Dendritic cell treated with granulocyte-macrophage colony-stimulating factor and Interleukin-4, amounts not matched to agents 40 ng/mL and 50 ng/mL, for 4 days (primary cell): ENCODE data around the gene AVPI1.

Experiments used
- H3K27ac Mint-ChIP-seq: one replicate; pipeline ENCODE4 v1.8.0; 2022; ENCODE audit warnings: mild to moderate bottlenecking, mixed read lengths
- H3K27me3 Mint-ChIP-seq: one replicate; pipeline ENCODE4 v1.8.0; 2022; ENCODE audit warnings: mild to moderate bottlenecking, mixed read lengths
- H3K36me3 Mint-ChIP-seq: one replicate; pipeline ENCODE4 v1.8.0; 2022; ENCODE audit warnings: low read depth, mixed read lengths
- H3K4me1 Mint-ChIP-seq: one replicate; pipeline ENCODE4 v1.8.0; 2022; ENCODE audit warnings: low read depth, mixed read lengths
- H3K4me3 Mint-ChIP-seq: one replicate; pipeline ENCODE4 v1.8.0; 2022; ENCODE audit warnings: mild to moderate bottlenecking, moderate library complexity, mixed read lengths
- H3K9me3 Mint-ChIP-seq: one replicate; pipeline ENCODE4 v1.8.0; 2022; ENCODE audit warnings: mixed read lengths
- intact Hi-C: fragments of 100-400 bp; cut with micrococcal nuclease; formaldehyde crosslinking; loops from one replicate; pipeline ENCODE4 v1.15.0; 2022

AVPI1 gene

GRCh38 chr10:97686962-97687784 is at the start of gene AVPI1:
TSS of gene AVPI1 (minus strand) at chr10:97687241. CDS start at chr10:97679905, 7,336 bp downstream.
- Mint-ChIP-seq H3K27me3 (no peaks in the 10 kb centered on the region), H3K36me3 (peaks cover 6% of the 10 kb centered on the region), H3K27ac (peak within 1 kb of the TSS; percentile 93), H3K9me3 (no peaks in the 10 kb centered on the region), H3K4me1 (peaks cover 66% of the 10 kb centered on the region), H3K4me3 (peak within 1 kb of the TSS; percentile 90)
- intact Hi-C loops = loop anchor here (2.0 kb wide), 1 partner anchor 46 kb away; the partner anchor contains the start of gene PI4K2A

GRCh38 chr10:97736403-97736901 is 49.4 kb upstream of the AVPI1 start:
- intact Hi-C loops = loop anchor here (1.0 kb wide), 1 partner anchor 25 kb away; no protein-coding TSS in a partner anchor
- Mint-ChIP-seq H3K36me3 (peaks cover 44% of the 10 kb centered on the region), H3K4me1 (peaks cover 48% of the 10 kb centered on the region), H3K27me3 (no peaks in the 10 kb centered on the region), H3K4me3 (peak overlapping the region; percentile 94), H3K27ac (peak overlapping the region; percentile 91), H3K9me3 (no peaks in the 10 kb centered on the region)

- H3K4me1 Mint-ChIP-seq = peaks cover 29% of the 10 kb centered on the region
- no peak overlapping the region for H3K27ac Mint-ChIP-seq
- no peaks in the 10 kb centered on the region for H3K9me3 Mint-ChIP-seq
- no peaks in the 10 kb centered on the region for H3K27me3 Mint-ChIP-seq
- no peak overlapping the region for H3K4me3 Mint-ChIP-seq
- H3K36me3 Mint-ChIP-seq = peaks cover 20% of the 10 kb centered on the region
- intact Hi-C loops = loop anchor here (5.0 kb wide), 1 partner anchor 37 kb away; no protein-coding TSS in a partner anchor
Observed at GRCh38 chr10:97734021-97734420, 47.0 kb upstream of the AVPI1 start.

GRCh38 chr10:97733256-97733655 is 46.2 kb upstream of the AVPI1 start:
- H3K27ac Mint-ChIP-seq = no peak overlapping the region
- no peaks in the 10 kb centered on the region for H3K9me3 Mint-ChIP-seq
- no peaks in the 10 kb centered on the region for H3K27me3 Mint-ChIP-seq
- H3K4me3 Mint-ChIP-seq = no peak overlapping the region
- intact Hi-C loops = loop anchor here (5.0 kb wide), 1 partner anchor 36 kb away; no protein-coding TSS in a partner anchor
- peaks cover 12% of the 10 kb centered on the region for H3K36me3 Mint-ChIP-seq
- peaks cover 23% of the 10 kb centered on the region for H3K4me1 Mint-ChIP-seq

- Mint-ChIP-seq H3K36me3 (peaks cover 4% of the 10 kb centered on the region), H3K27me3 (no peaks in the 10 kb centered on the region), H3K27ac (no peak overlapping the region), H3K4me1 (peaks cover 14% of the 10 kb centered on the region), H3K9me3 (no peaks in the 10 kb centered on the region), H3K4me3 (no peak overlapping the region)
- intact Hi-C loops = loop anchor here (5.0 kb wide), 1 partner anchor 35 kb away; no protein-coding TSS in a partner anchor
Observed at GRCh38 chr10:97732052-97732359, 45.0 kb upstream of the AVPI1 start.

- Mint-ChIP-seq H3K36me3 (no peaks in the 10 kb centered on the region), H3K27me3 (no peaks in the 10 kb centered on the region), H3K9me3 (no peaks in the 10 kb centered on the region), H3K4me3 (no peak overlapping the region), H3K27ac (no peak overlapping the region), H3K4me1 (peaks cover 11% of the 10 kb centered on the region)
- intact Hi-C loops = loop anchor here (1.0 to 5.0 kb wide), 4 partner anchors 21 to 159 kb away; partner anchors contain the start of gene ANKRD2
Observed at GRCh38 chr10:97731346-97732051, 44.5 kb upstream of the AVPI1 start.

- H3K27me3 Mint-ChIP-seq = no peaks in the 10 kb centered on the region
- intact Hi-C loops = no loop called here
- peaks cover 11% of the 10 kb centered on the region for H3K4me1 Mint-ChIP-seq
- H3K36me3 Mint-ChIP-seq = no peaks in the 10 kb centered on the region
- no peak overlapping the region for H3K4me3 Mint-ChIP-seq
- no peaks in the 10 kb centered on the region for H3K9me3 Mint-ChIP-seq
- H3K27ac Mint-ChIP-seq = no peak overlapping the region
Observed at GRCh38 chr10:97729014-97729413, 42.0 kb upstream of the AVPI1 start.

GRCh38 chr10:97726636-97727178 is 39.7 kb upstream of the AVPI1 start:
- intact Hi-C loops = no loop called here
- Mint-ChIP-seq H3K4me1 (peaks cover 16% of the 10 kb centered on the region), H3K9me3 (no peaks in the 10 kb centered on the region), H3K27me3 (no peaks in the 10 kb centered on the region), H3K4me3 (no peak overlapping the region), H3K36me3 (peaks cover 9% of the 10 kb centered on the region), H3K27ac (no peak overlapping the region)

GRCh38 chr10:97724341-97724941 is 37.4 kb upstream of the AVPI1 start:
- no peak overlapping the region for H3K4me3 Mint-ChIP-seq
- peaks cover 20% of the 10 kb centered on the region for H3K4me1 Mint-ChIP-seq
- intact Hi-C loops = no loop called here
- no peak overlapping the region for H3K27ac Mint-ChIP-seq
- H3K27me3 Mint-ChIP-seq = no peaks in the 10 kb centered on the region
- H3K36me3 Mint-ChIP-seq = peaks cover 29% of the 10 kb centered on the region
- H3K9me3 Mint-ChIP-seq = no peaks in the 10 kb centered on the region

GRCh38 chr10:97723001-97723400 is 36.0 kb upstream of the AVPI1 start:
- Mint-ChIP-seq H3K4me3 (no peak overlapping the region), H3K36me3 (peaks cover 43% of the 10 kb centered on the region), H3K9me3 (no peaks in the 10 kb centered on the region), H3K4me1 (peaks cover 34% of the 10 kb centered on the region), H3K27ac (no peak overlapping the region), H3K27me3 (no peaks in the 10 kb centered on the region)
- intact Hi-C loops = no loop called here

GRCh38 chr10:97721871-97722780 is 35.1 kb upstream of the AVPI1 start:
- intact Hi-C loops = no loop called here
- H3K27ac Mint-ChIP-seq = no peak overlapping the region
- H3K9me3 Mint-ChIP-seq = no peaks in the 10 kb centered on the region
- H3K4me1 Mint-ChIP-seq = peaks cover 43% of the 10 kb centered on the region
- H3K36me3 Mint-ChIP-seq = peaks cover 52% of the 10 kb centered on the region
- no peaks in the 10 kb centered on the region for H3K27me3 Mint-ChIP-seq
- H3K4me3 Mint-ChIP-seq = no peak overlapping the region

- peaks cover 62% of the 10 kb centered on the region for H3K4me1 Mint-ChIP-seq
- H3K27me3 Mint-ChIP-seq = no peaks in the 10 kb centered on the region
- H3K36me3 Mint-ChIP-seq = peaks cover 77% of the 10 kb centered on the region
- no peak overlapping the region for H3K4me3 Mint-ChIP-seq
- intact Hi-C loops = no loop called here
- H3K27ac Mint-ChIP-seq = no peak overlapping the region
- H3K9me3 Mint-ChIP-seq = no peaks in the 10 kb centered on the region
Observed at GRCh38 chr10:97719602-97720001, 32.6 kb upstream of the AVPI1 start.

GRCh38 chr10:97718659-97719142 is 31.7 kb upstream of the AVPI1 start:
- H3K27me3 Mint-ChIP-seq = no peaks in the 10 kb centered on the region
- H3K27ac Mint-ChIP-seq = peak overlapping the region; percentile 54
- no peak overlapping the region for H3K4me3 Mint-ChIP-seq
- intact Hi-C loops = no loop called here
- H3K9me3 Mint-ChIP-seq = no peaks in the 10 kb centered on the region
- peaks cover 86% of the 10 kb centered on the region for H3K36me3 Mint-ChIP-seq
- peaks cover 61% of the 10 kb centered on the region for H3K4me1 Mint-ChIP-seq
